ENCODE measurements around the gene HNRNPL.
"Not testable (repeated sequence)": the region's sequence is repeated elsewhere in the genome, so short reads cannot be mapped to it uniquely, and the experiment has no call there.

- not testable (repeated sequence) for TF ChIP-seq EZH2phosphoT487 (IDR thresholded peaks at IDR 0.05; ENCODE audit: borderline replicate concordance, low read length); CTCF (IDR thresholded peaks at IDR 0.05; ENCODE audit: low read depth, low read length, poor library complexity, severe bottlenecking)
These were observed 34.9 kb upstream of the HNRNPL start for GRCh38 chr19:38884691-38885090.
